HepG2 (cell line): Measurements from ENCODE around the gene KIF2C. TPM values are rescaled to one million over a fixed set of nuclear protein-coding genes. Genes with fewer than 3 reads are reported as not detected.
A peak's percentile ranks its signal among the peaks of the same experiment; 100 is the strongest.

Experiments
- ATF1 ChIP-seq: IDR thresholded peaks from 2 replicates; pipeline ENCODE4 v1.6.1; 2016; ENCODE audit warnings: mild to moderate bottlenecking, control low read depth
- BORCS8-MEF2B ChIP-seq: sonication (generic); formaldehyde crosslinking; IDR thresholded peaks from 2 replicates; pipeline ENCODE4 v1.8.0; 2022; ENCODE audit warnings: mild to moderate bottlenecking, missing genetic modification reagents
- CREM ChIP-seq, 2 experiments: sonication (generic) in 1 of 2; formaldehyde crosslinking in 1 of 2; IDR thresholded peaks; 2 replicates each; pipeline versions ENCODE4 v1.4.0 to v1.6.1; 2016 to 2020; ENCODE audit warnings: antibody characterized with exemption in 1 of 2, mild to moderate bottlenecking in 1 of 2, missing genetic modification reagents in 1 of 2
- GABPA ChIP-seq, 2 experiments: IDR thresholded peaks; 2 replicates each; pipeline ENCODE4 v1.6.1; 2011 to 2016; ENCODE audit warnings: low read depth in 2 of 2, low read length in 1 of 2, missing biosample characterization in 1 of 2, missing genetic modification characterization in 1 of 2
- GPBP1L1 ChIP-seq: sonication (generic); formaldehyde crosslinking; IDR thresholded peaks from 2 replicates; pipeline ENCODE4 v1.5.0; 2020; ENCODE audit warnings: mild to moderate bottlenecking, missing genetic modification reagents
- HNF4G ChIP-seq, 2 experiments: sonication (generic) in 1 of 2; formaldehyde crosslinking in 1 of 2; IDR thresholded peaks; 2 replicates each; pipeline versions ENCODE4 v1.4.0 to v1.6.1; 2011 to 2020; ENCODE audit warnings: borderline replicate concordance in 2 of 2, low read depth in 2 of 2, mild to moderate bottlenecking in 2 of 2, low read length in 1 of 2, missing genetic modification reagents in 1 of 2, moderate library complexity in 1 of 2
- TMF1 ChIP-seq: sonication (generic); formaldehyde crosslinking; IDR thresholded peaks from 2 replicates; pipeline ENCODE4 v1.8.1; 2022; ENCODE audit warnings: low read depth, missing genetic modification reagents
- ZBTB20 ChIP-seq: sonication (generic); formaldehyde crosslinking; IDR thresholded peaks from 2 replicates; pipeline ENCODE4 v1.8.1; 2023; ENCODE audit warnings: missing genetic modification reagents, low read depth, mild to moderate bottlenecking, borderline replicate concordance
- ZNF350 ChIP-seq: sonication (generic); formaldehyde crosslinking; IDR thresholded peaks from 2 replicates; pipeline ENCODE4 v1.4.0; 2020; ENCODE audit warnings: mild to moderate bottlenecking, low read depth, missing genetic modification reagents, borderline replicate concordance
- ZNF431 ChIP-seq: sonication (generic); formaldehyde crosslinking; IDR thresholded peaks from 2 replicates; pipeline ENCODE4 v1.9.0; 2022; ENCODE audit warnings: missing genetic modification reagents, low read depth, mild to moderate bottlenecking, borderline replicate concordance
- ZNF619 ChIP-seq: sonication (generic); formaldehyde crosslinking; IDR thresholded peaks from 2 replicates; pipeline ENCODE4 v1.4.0; 2020; ENCODE audit warnings: mild to moderate bottlenecking, missing genetic modification reagents
- ZNF773 ChIP-seq: sonication (generic); formaldehyde crosslinking; IDR thresholded peaks from 2 replicates; pipeline ENCODE4 v1.4.0; 2020; ENCODE audit warnings: missing genetic modification reagents, borderline replicate concordance
- ZNF879 ChIP-seq: sonication (generic); formaldehyde crosslinking; IDR thresholded peaks from 2 replicates; pipeline ENCODE4 v1.8.1; 2023; ENCODE audit warnings: missing genetic modification reagents
- polyA plus RNA-seq, 8 experiments: library from polyadenylated mRNA; depleted of rRNA in 3 of 8; stranded (reverse) in 7 of 8; unstranded in 1 of 8; fragments of >200 nt; fragmentation: Illumina TruSeq in 4 of 8; extraction: Trizol in 4 of 8; gene quantifications; 2 replicates each; pipeline versions ENCODE4 v1.2.1 to v1.2.3, GENCODE V29; 2011 to 2016; ENCODE audit warnings: low read depth in 4 of 8, missing spikeins in 1 of 8, mixed read lengths in 1 of 8; ENCODE audit not compliant: insufficient read depth in 1 of 8
- total RNA-seq, 5 experiments: library from RNA; depleted of rRNA; stranded (reverse); fragments of >200 nt; fragmentation: Illumina TruSeq; extraction: Trizol; gene quantifications; 2 replicates each; pipeline ENCODE4 v1.2.3, GENCODE V29; 2016; ENCODE audit warnings: low read depth in 1 of 5
- TF ChIP-seq, protein P1 (sequence below): fragments of 450-650 bp; IDR thresholded peaks from 2 replicates; pipeline ENCODE4 v1.6.1; 2017; ENCODE audit warnings: mild to moderate bottlenecking
- TF ChIP-seq, protein P2 (sequence below): sonication (generic); formaldehyde crosslinking; IDR thresholded peaks from 2 replicates; pipeline ENCODE4 v1.4.0; 2020; ENCODE audit warnings: missing genetic modification reagents, borderline replicate concordance
- TF ChIP-seq, protein P3 (sequence below): sonication (generic); formaldehyde crosslinking; IDR thresholded peaks from 2 replicates; pipeline ENCODE4 v1.4.0; 2020; ENCODE audit warnings: mild to moderate bottlenecking, missing genetic modification reagents

The KIF2C gene
- total and polyA plus RNA-seq, 2 of the 13 experiments (the other 11 are each of a cell fraction or from before 2014, with no cell fraction given), result 29.7 to 53.7 TPM

- TF ChIP-seq, protein P1, sequence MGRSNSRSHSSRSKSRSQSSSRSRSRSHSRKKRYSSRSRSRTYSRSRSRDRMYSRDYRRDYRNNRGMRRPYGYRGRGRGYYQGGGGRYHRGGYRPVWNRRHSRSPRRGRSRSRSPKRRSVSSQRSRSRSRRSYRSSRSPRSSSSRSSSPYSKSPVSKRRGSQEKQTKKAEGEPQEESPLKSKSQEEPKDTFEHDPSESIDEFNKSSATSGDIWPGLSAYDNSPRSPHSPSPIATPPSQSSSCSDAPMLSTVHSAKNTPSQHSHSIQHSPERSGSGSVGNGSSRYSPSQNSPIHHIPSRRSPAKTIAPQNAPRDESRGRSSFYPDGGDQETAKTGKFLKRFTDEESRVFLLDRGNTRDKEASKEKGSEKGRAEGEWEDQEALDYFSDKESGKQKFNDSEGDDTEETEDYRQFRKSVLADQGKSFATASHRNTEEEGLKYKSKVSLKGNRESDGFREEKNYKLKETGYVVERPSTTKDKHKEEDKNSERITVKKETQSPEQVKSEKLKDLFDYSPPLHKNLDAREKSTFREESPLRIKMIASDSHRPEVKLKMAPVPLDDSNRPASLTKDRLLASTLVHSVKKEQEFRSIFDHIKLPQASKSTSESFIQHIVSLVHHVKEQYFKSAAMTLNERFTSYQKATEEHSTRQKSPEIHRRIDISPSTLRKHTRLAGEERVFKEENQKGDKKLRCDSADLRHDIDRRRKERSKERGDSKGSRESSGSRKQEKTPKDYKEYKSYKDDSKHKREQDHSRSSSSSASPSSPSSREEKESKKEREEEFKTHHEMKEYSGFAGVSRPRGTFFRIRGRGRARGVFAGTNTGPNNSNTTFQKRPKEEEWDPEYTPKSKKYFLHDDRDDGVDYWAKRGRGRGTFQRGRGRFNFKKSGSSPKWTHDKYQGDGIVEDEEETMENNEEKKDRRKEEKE, result no peak
- TF ChIP-seq BORCS8-MEF2B (peak; percentile 28; the same call in 1 of the 2 replicates), ZBTB20 (CRISPR knock-in tag) (no peak; the same call in 1 of the 2 replicates), HNF4G (IDR thresholded peaks at IDR 0.05; ENCODE audit: borderline replicate concordance, low read depth, low read length) (0 out of 2 replicates have a peak, but pooled peaks have one; percentile 16), HNF4G (CRISPR knock-in tag; IDR thresholded peaks at IDR 0.05; ENCODE audit: borderline replicate concordance, low read depth) (peak; percentile 63; the same call in 1 of the 2 replicates), ZNF879 (CRISPR knock-in tag) (no peak; the same call in 1 of the 2 replicates), ZNF773 (CRISPR knock-in tag) (no peak), GPBP1L1 (CRISPR knock-in tag) (no peak), ATF1 (0 out of 2 replicates have a peak, but pooled peaks have one; percentile 27), ZNF350 (CRISPR knock-in tag) (peak; percentile 91; the same call in 1 of the 2 replicates), TMF1 (CRISPR knock-in tag) (no peak), ZNF431 (CRISPR knock-in tag) (peak; percentile 65; the same call in 1 of the 2 replicates), GABPA (IDR thresholded peaks at IDR 0.05; ENCODE audit: low read depth, low read length) (no peak), GABPA (CRISPR knock-in tag; IDR thresholded peaks at IDR 0.05; ENCODE audit: low read depth) (0 out of 2 replicates have a peak, but pooled peaks have one; percentile 8), CREM (IDR thresholded peaks at IDR 0.05) (peak; percentile 54), CREM (CRISPR knock-in tag; IDR thresholded peaks at IDR 0.05) (no peak), ZNF619 (peak; percentile 91)
- TF ChIP-seq, protein P2, sequence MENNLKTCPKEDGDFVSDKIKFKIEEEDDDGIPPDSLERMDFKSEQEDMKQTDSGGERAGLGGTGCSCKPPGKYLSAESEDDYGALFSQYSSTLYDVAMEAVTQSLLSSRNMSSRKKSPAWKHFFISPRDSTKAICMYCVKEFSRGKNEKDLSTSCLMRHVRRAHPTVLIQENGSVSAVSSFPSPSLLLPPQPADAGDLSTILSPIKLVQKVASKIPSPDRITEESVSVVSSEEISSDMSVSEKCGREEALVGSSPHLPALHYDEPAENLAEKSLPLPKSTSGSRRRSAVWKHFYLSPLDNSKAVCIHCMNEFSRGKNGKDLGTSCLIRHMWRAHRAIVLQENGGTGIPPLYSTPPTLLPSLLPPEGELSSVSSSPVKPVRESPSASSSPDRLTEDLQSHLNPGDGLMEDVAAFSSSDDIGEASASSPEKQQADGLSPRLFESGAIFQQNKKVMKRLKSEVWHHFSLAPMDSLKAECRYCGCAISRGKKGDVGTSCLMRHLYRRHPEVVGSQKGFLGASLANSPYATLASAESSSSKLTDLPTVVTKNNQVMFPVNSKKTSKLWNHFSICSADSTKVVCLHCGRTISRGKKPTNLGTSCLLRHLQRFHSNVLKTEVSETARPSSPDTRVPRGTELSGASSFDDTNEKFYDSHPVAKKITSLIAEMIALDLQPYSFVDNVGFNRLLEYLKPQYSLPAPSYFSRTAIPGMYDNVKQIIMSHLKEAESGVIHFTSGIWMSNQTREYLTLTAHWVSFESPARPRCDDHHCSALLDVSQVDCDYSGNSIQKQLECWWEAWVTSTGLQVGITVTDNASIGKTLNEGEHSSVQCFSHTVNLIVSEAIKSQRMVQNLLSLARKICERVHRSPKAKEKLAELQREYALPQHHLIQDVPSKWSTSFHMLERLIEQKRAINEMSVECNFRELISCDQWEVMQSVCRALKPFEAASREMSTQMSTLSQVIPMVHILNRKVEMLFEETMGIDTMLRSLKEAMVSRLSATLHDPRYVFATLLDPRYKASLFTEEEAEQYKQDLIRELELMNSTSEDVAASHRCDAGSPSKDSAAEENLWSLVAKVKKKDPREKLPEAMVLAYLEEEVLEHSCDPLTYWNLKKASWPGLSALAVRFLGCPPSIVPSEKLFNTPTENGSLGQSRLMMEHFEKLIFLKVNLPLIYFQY, result peak; percentile 16
- TF ChIP-seq, protein P3, sequence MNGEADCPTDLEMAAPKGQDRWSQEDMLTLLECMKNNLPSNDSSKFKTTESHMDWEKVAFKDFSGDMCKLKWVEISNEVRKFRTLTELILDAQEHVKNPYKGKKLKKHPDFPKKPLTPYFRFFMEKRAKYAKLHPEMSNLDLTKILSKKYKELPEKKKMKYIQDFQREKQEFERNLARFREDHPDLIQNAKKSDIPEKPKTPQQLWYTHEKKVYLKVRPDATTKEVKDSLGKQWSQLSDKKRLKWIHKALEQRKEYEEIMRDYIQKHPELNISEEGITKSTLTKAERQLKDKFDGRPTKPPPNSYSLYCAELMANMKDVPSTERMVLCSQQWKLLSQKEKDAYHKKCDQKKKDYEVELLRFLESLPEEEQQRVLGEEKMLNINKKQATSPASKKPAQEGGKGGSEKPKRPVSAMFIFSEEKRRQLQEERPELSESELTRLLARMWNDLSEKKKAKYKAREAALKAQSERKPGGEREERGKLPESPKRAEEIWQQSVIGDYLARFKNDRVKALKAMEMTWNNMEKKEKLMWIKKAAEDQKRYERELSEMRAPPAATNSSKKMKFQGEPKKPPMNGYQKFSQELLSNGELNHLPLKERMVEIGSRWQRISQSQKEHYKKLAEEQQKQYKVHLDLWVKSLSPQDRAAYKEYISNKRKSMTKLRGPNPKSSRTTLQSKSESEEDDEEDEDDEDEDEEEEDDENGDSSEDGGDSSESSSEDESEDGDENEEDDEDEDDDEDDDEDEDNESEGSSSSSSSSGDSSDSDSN (CRISPR knock-in tag), result peak; percentile 87
Measured at GRCh38 chr1:44799770-44800584, 60.3 kb downstream of the KIF2C start, which contains the start of gene PLK3 (continued).
